NOMO-1 (cell line): ENCODE results near the gene ECHS1.
"Not testable (repeated sequence)": the region's sequence is repeated elsewhere in the genome, so short reads cannot be mapped to it uniquely, and the experiment has no call there.

Experiments
- DNase-seq, 2 experiments: peaks; one replicate each; lab custom pipeline; 2025; ENCODE audit not compliant: unreplicated experiment in 2 of 2; lab: John Stamatoyannopoulos, UW

The ECHS1 gene

DNA sequence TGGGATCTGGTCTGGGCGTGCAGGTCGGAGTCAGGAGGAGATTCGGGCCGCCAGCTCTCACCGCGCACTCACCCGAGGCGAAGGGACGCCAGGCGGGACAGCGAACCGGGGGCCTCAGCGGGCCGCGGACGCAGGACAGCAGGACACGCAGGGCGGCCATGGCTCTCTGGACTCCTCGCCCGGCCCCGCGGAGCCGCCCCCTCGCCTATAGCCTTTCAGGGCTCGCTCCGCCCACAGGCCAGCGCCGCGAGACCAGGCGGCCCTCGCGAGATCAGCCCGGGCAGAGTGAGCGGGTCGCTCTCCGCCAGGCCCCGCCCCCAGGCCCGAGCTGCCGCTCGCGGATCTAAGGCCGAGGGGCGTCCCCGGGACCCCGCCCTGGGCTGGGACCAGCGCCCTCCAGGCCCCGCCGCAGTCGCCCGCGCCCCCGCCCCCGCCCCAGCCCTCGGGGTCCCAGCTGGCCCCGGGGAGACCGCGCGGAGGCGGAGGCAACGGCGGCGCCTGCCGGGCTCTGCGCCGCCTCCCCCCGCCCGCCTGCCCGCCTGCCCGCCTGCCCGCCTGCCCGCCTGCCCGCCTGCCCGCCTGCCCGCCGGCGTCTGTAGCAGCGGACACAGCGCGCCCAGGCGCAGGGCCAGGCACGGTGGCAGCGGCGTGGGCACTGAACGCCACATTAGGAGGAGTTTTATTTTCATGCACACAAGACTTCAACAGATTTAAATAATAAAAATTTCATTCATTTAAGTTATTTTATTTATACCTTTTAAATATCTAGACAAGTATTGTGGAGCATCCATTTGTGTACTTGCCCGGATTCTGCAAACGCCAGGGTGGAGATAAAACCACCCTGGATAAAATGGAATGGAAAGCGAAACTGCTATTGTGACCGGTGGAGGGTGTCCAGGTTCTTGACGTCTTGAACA is at the start of gene ECHS1:
Gene ECHS1 (minus strand): TSS at position 181 of the 917 bp plus-strand sequence. CDS start 21 bp downstream, at position 160.
- peak; percentile 84 to 93 for DNase-seq

DNA sequence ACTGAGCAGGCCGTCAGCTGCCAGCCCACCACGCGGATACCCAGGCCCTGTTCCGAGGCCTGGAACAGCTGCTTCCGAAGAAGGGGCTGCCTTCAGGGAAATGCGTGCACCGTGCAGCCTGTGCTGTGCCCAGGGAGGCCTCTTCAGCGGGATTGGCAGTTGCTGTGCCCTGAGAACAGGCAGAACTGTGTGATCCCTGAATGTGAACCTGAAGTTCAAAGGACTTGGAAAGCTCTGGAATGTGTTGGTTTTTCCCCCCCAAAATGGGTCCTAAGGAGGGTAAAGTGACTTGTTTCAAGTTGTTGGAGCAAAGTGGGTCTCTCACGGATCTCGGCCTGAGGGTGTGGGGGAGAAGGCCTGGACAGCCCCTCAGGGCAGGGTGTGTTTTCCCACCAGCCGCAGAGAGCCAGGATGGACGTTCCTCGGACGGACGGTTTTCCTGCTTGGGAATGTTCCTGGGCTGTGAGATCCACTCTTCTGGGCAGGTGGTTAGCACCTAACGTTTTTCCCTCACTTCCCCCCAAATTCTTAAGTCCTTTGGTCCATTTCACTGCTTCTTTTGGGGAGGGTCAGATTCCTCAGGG is 49.2 kb upstream of the ECHS1 start:
- no peak for DNase-seq

DNA sequence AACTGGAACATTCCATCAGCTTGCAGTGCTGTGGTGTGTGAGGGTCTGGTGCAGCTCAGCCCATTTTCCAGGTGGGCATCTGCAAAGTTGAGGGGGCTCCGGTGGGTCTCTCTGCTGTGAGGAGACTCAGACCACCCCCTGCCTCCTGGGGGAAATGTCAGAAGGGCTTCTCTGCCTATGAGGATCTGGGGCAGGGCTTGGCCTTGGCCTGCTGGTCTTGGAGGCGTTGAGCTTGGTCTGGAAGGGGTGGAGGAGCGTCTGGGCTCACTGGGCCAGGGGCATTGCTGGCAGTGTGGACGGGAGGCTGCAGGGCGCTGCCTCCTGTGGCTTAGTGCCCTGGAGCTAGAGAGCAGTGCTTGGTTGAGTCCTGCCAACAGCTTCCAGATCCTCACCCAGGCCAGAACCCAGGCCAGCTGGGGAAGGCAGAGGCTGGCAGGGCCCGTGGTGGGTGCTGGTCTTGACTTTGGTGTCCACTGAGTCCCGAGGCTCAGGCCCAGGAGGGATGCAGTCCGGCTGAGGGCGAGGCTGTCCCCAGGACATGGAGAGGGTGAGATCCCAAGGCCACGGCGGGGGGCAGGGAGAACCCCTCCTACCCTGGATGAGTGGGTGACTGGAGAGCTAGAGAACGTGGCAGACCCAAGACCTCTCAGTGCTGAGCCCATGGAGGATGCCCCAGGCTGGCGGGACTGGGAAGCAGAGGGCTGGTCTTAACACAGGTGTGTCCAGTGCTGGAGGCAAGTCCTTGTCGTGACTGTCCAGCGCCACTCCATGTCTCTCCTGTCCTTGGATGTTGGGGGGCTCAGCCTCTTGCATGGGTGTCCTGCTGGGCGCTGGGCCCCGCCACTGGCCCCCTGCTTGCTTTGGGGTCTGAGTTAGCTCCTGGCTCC is 48.4 kb upstream of the ECHS1 start:
- DNase-seq = no peak

DNA sequence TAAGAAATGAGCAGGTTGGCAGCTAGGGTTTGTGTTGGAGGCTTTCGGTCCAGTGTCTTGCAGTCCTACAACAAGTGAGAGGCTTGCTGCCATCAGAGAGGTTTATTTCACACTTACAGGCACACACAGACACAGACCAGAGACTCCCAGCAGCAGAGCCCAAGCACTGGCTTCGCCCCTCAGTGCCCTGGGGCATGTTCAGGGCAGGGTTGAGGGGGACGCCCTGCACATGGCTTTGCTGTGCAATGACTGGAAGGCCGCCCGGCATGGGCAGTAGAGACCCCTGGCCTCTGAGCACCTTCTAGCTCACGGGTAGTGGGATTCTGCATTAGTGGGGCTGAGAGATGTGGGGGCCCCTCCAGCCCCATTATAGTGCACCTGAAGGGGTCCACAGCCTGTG is 47.4 kb upstream of the ECHS1 start:
- no peak for DNase-seq

DNA sequence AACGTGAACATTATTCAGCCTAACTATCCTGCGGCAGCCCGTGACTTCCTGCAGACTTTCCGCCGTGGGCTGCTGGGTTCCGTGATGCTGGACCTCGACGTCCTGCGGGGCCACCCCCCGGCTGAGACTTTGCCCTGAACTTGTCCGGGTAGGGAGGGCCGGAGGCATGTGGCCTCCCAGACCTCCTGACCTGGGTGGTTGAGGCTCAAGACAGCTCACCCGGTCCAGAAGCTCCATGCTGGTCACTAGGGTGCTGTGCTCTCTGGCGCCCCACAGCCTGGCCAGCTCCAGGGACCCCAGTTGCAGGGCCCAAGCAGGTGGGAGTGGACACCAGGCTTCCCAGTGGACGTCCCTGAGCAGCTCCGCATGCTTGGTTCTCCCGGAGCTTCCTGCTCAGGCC is 46.9 kb upstream of the ECHS1 start:
- no peak for DNase-seq

DNA sequence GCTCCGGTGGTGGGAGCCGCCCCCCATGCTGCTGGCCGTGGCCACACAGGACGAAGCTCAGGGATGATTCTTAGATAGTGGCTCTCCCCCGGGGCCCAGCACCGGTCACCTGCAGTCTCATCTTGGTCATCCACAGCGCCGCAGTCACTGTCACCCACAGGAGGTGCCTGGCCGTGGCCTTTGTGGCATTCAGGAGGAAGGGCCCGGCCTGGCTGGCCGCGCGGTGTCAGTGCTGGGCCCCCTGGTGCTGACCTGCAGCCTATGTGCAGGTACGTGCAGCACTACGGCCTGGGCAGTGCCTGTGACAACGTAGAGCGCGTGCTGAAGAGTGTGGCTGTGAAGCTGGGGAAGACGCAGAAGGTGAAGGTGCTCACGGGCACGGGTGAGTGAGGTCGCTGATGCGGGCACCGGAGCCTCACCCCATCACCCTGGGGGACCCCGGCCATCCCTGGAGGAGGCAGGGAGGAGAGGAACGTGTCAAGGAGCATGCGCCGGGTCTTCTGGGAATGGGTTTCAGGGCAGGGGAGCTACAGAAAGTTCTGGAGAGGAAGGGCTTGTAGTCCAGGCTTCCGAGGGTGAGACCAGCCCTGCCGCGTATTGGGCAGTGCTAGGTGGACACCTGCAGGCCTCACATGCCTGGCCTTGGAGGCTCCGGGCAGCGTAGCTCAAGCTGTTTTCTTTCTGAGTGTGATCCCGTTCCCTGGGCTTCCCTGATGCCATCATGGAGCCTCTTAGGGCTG is 46.2 kb upstream of the ECHS1 start:
- DNase-seq = no peak

DNA sequence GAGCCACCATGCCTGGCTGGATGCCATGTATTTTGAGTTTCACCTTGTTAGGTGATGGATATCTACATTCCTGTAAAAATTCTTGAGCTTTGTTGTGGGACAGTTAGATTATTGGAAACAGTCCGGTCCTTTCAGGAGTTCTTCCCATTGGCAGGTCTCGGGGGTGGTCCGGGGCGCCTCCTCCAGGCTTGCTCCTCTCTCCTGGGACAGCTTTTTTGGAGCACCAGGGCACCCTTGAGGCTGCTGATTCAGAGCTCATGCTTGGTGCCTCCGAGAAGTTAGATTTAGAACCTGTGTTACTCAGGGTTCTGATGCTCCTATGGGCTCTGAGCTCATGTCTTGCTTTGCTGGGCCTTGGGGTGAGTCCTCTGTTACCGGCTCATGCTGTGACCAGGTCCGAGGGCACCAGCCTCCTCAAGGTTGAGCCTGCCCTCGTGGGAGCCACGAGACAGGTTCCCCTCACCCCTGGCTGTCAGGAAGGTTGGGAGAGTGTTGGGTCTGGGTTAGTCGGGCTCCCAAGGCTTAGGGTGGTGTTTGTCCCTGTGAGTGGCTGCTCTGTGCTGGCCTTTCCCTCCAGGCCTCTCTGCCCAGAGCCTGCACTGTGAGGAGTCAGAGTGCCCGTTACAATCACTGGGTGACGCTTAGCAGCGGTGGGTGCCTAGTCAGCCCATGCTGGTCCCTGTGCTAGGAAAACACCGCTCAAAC is 45.3 kb upstream of the ECHS1 start:
- no peak for DNase-seq

DNA sequence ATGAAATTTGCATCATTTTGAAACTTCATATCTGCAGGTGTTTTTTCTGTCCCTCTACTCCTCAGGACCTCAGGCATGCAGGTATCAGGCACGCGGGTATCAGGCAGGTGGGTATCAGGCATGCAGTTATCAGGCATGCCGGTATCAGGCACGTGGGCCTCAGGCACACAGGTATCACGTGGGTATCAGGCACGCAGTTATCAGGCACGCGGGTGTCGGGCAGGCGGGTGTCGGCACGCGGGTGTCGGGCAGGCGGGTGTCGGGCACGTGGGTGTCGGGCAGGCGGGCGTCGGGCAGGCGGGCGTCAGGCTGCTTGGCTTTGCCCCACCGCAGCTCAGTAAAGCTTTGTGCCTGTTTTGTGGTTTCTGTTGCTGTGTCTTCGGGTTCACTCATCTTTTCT is 42.6 kb upstream of the ECHS1 start:
- DNase-seq = no peak

DNA sequence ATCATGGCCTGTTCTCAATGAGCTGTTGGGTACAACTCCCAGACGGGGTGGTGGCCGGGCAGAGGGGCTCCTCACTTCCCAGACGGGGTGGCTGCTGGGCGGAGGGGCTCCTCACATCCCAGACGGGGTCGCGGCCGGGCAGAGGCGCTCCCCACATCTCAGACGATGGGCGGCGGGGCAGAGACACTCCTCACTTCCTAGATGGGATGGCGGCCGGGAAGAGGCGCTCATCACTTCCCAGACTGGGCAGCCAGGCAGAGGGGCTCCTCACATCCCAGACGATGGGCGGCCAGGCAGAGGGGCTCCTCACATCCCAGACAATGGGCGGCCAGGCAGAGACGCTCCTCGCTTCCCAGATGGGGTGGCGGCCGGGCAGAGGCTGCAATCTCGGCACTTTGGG is 41.2 kb upstream of the ECHS1 start:
- not testable (repeated sequence) for DNase-seq

DNA sequence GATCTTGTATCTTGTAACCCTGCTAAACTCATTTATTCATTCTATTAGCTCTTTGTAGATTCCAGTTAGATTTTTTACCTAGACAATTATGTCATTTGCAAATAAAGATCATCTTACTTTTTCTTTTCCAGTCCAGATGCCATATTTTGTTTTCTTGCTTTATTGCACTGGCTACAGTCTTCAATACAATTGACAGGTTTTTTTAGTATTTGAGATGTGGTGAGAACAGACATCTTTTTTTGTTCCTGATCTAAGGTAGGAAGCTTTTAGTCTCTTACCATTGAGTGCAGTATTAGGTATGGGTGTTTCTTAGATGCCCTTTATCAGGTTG is 39.2 kb upstream of the ECHS1 start:
- no peak for DNase-seq

DNA sequence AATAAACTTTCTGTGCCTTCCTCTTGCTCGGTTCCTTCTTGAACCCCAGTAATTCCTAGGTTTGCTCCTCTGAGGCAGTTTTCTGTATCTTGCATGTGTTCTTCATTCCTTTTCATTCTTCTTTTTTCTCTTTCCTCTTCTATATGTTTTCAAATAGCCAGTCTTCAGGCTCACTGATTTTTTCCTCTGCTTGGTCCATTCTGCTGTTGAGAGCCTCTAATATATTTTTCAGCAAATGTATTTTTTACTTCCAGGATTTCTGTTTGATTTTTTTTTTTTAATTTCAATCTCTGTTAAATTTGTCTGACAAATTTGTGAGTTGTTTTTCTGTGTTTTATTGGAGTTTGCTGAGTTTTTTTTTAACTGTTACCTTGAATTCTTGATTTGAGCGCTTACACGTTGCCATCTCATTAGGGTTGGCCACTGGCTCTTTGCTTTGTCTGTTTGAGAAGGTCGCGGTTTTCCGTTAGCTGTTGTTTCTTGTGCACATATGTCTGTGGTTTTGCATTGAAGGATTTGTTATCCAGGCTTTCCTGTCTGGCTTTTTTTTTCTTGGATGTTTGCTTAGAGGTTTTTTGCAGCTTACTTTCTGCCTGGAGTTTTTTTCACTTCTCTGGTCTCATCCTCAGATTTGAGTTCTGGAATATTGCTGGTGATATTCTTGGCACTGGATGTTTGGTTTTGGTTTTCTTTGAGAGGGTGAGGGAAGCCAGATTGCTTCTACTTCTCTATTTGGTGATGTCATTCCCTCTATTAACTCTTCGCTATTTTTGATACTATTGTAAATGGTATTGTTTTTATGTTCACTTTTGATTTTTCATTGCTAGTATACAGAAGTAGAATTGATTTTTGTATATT is 38.6 kb upstream of the ECHS1 start:
- DNase-seq = no peak

DNA sequence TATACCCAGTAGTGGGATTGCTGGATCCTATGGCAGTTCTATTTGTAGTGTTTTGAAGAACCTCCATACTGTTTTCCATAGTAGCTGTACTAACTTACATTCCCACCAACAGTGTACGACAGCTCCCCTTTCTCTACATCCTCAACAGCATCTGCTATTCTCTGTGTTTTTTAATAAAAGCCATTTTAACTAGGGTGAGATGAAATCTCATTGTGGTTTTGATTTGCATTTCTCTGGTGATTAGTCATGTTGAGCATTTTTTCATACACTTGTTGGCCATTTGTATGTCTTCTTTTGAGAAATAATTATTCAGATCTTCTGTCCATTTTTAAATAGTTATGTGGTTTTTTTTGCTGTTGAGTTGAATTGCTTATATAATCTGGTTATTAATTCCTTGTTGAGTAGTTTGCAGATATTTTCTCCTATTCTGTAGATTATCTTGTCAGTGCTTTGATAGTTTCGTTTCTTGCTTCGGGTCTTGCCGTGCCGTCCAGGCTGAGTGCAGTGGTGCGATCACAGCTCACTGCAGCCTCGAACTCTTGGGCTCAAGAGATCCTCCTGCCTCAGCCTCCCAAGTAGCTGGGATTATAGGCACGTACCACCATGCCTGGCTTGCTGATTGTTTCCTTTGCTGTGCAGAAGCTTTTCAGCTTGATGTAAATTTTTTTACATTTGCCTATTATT is 32.8 kb upstream of the ECHS1 start:
- no peak for DNase-seq

DNA sequence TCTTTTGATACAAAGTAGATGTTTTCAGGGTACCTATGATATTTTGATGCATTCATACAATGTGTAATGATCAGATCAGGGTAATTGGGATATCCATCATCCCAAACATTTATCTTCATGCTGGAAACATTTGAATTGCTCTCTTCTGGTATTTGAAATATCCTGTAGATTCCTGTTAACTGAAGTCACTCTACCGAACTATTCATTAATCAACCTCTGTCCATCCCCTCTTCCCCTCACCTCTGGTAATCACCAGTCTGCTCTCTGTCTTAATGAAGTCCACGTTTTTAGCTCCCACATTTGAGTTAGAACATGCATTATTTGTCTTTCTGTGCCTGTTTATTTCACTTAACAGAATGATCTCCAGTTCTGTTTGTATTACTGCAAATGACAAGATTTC is 32.1 kb upstream of the ECHS1 start:
- DNase-seq = no peak

DNA sequence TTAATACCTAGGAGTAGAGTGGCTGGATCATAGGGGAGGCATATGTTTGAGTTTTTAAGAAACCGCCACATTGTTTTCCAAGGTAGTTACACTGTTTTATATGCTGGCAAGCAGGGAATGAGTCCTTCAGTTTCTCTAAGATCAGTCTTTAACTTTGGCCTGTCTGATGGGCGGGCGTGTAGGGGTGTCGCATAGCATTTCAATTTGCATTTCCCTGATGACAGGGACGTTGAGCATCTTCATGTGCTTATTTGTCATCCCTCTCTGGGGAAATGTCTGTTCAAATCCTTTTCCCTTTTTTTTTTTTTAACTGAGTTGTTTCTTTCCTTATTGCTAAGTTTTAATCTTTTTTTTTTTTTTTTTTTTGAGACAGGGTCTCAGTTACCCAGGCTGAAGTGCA is 30.6 kb upstream of the ECHS1 start:
- DNase-seq = no peak

DNA sequence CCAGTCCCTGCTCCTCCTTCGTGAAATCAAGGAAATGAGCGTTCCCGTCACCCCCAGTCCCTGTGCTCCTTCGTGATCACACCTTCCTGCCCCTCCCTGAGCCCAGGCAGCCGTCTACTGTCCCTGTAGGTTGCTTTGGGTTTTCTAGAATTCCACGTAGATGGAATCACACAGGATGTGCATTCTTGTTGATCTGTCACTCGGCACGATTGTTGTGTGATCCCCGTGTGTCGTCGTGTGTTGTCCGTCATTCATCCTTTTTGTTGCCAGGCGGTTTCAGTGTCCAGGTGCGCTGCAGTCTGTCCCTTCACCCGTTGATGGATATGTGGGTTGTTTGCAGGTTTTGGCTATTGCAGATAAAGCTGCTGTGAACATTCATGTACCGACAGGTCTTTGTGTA is 30.2 kb upstream of the ECHS1 start:
- no peak for DNase-seq

DNA sequence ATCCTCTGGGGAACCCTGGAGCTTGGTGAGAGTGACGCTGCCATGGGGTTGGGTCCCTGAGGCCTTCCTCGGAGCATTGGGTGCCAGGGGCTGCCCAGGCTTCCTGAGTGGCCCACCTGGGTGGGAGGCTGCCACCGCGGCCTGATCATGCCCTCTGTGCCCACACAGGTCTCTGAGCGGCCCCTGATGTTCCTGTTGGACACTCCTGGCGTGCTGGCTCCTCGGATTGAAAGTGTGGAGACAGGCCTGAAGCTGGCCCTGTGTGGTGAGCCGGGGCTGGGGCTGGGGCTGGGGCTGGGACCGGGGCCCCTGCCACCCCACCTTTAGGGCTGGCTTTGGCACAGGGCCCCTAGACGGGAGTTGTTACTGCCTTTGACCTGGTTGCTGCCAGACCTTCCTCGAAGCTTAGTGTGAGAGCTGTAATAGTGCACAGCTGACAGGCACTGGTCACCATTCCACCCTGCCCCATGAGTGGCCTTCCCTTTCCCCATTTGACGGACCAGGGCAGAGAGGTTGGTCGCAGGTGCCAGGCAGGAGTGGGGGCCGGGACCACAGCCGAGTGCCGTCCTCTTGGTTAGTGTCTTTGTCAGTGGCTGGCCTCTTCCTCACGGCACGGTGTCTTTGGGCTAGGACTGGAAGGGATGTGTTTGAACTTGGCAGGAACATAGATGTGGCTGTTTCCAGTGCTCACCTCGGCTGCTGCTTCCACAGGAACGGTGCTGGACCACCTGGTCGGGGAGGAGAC is 29.0 kb upstream of the ECHS1 start:
- no peak for DNase-seq

DNA sequence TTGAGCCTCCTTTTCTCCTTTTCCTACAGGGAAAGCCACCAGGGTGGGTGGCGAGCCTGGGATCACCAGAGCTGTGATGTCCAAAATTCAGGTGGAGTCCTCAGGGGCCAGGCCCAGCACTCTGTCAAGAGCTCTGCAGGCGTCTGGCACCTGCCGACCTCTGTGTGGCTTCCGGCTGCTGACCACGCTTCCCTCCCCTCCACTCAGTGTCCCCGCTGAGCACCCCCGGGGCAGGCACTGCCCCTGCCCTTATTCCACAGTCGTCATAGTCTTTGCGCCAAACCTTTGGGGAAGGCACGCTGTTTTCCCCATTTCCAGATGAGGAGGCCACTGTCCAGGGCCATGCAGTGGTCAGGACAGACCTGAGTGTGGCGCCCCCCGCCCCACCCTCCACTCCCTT is 28.3 kb upstream of the ECHS1 start:
- DNase-seq = no peak
